GM23338 (cell line): ENCODE measurements around the gene RAP2B. TPM values are rescaled to one million over a fixed set of nuclear protein-coding genes. Genes with fewer than 3 reads are reported as not detected.

ENCODE experiments used
- ATAC-seq: fragments of 200-7000 bp; cut with Tn5 transposase; 3 replicates; pipeline ENCODE4 v1.9.1; 2020
- DNase-seq: peaks from one replicate; pipeline ENCODE4 v3.0.0-alpha.2; 2015; ENCODE audit warnings: low spot score
- H2AFZ ChIP-seq: fragments of 200-600 bp; sonication (generic); 2 replicates; pipeline ENCODE4 v1.8.0; 2016; ENCODE audit warnings: antibody characterized with exemption, mild to moderate bottlenecking, moderate library complexity
- H3F3A ChIP-seq: fragments of 200-600 bp; sonication (generic); replicated peaks from 2 replicates; pipeline ENCODE4 v1.8.0; 2017; ENCODE audit warnings: antibody characterized with exemption, mixed run types, low read depth
- H3K27ac ChIP-seq: fragments of 200-600 bp; sonication (generic); 2 replicates; pipeline ENCODE4 v1.6.1; 2016; ENCODE audit warnings: low read depth
- H3K27me3 ChIP-seq: fragments of 200-600 bp; sonication (generic); 2 replicates; pipeline ENCODE4 v1.8.0; 2016; ENCODE audit warnings: mild to moderate bottlenecking, mixed run types, moderate library complexity; ENCODE audit not compliant: insufficient read depth
- H3K36me3 ChIP-seq: fragments of 200-600 bp; sonication (generic); 2 replicates; pipeline ENCODE4 v1.8.0; 2016; ENCODE audit warnings: mild to moderate bottlenecking; ENCODE audit not compliant: insufficient read depth
- H3K4me1 ChIP-seq: fragments of 200-600 bp; sonication (generic); 2 replicates; pipeline ENCODE4 v1.8.0; 2016; ENCODE audit warnings: mild to moderate bottlenecking, moderate library complexity; ENCODE audit not compliant: insufficient read depth
- H3K4me2 ChIP-seq: fragments of 200-600 bp; sonication (generic); 2 replicates; pipeline ENCODE4 v1.7.1; 2017; ENCODE audit warnings: mixed run types
- H3K4me3 ChIP-seq: fragments of 200-600 bp; sonication (generic); 2 replicates; pipeline ENCODE4 v1.6.1; 2016; ENCODE audit warnings: mixed run types
- H3K79me2 ChIP-seq: fragments of 200-600 bp; sonication (generic); replicated peaks from 2 replicates; pipeline ENCODE4 v1.8.0; 2017; ENCODE audit warnings: mild to moderate bottlenecking; ENCODE audit not compliant: insufficient read depth
- H3K9me2 ChIP-seq: fragments of 200-600 bp; sonication (generic); 2 replicates; pipeline ENCODE4 v1.8.0; 2017; ENCODE audit not compliant: insufficient read depth
- H4K20me1 ChIP-seq: fragments of 200-600 bp; sonication (generic); replicated peaks from 2 replicates; pipeline ENCODE4 v1.8.0; 2017; ENCODE audit warnings: mild to moderate bottlenecking; ENCODE audit not compliant: insufficient read depth
- H3K27ac Mint-ChIP-seq: 2 replicates; pipeline ENCODE4 v1.8.0; 2020; ENCODE audit warnings: inconsistent platforms, mild to moderate bottlenecking, moderate library complexity, mixed read lengths
- H3K27me3 Mint-ChIP-seq: 3 replicates; pipeline ENCODE4 v1.8.0; 2022; ENCODE audit warnings: low read depth, mild to moderate bottlenecking, moderate library complexity, mixed read lengths, inconsistent platforms; ENCODE audit not compliant: insufficient read depth, poor library complexity
- H3K36me3 Mint-ChIP-seq: 3 replicates; pipeline ENCODE4 v1.8.0; 2021; ENCODE audit warnings: low read depth, mild to moderate bottlenecking, inconsistent platforms, moderate library complexity, mixed read lengths
- H3K4me1 Mint-ChIP-seq: 3 replicates; pipeline ENCODE4 v1.8.0; 2020; ENCODE audit warnings: mild to moderate bottlenecking, inconsistent platforms, mixed read lengths
- H3K4me3 Mint-ChIP-seq: 3 replicates; pipeline ENCODE4 v1.8.0; 2021; ENCODE audit warnings: moderate library complexity, mild to moderate bottlenecking, inconsistent platforms, mixed read lengths
- H3K9me3 Mint-ChIP-seq: 3 replicates; pipeline ENCODE4 v1.8.0; 2020; ENCODE audit warnings: moderate library complexity, mild to moderate bottlenecking, inconsistent platforms, mixed read lengths
- CREB1 ChIP-seq: fragments of 250-450 bp; sonication (Bioruptor Pico); IDR thresholded peaks from 2 replicates; pipeline ENCODE4 v1.5.0; 2020; ENCODE audit warnings: low read depth, mild to moderate bottlenecking, moderate library complexity
- EZH2 ChIP-seq: fragments of 200-600 bp; sonication (generic); IDR thresholded peaks from one replicate; pipeline ENCODE4 v1.8.0; 2017; ENCODE audit warnings: antibody characterized with exemption, mild to moderate bottlenecking, low read depth; ENCODE audit not compliant: unreplicated experiment
- EZH2phosphoT487 ChIP-seq: fragments of 200-600 bp; sonication (generic); IDR thresholded peaks from one replicate; pipeline ENCODE4 v1.8.1; 2018; ENCODE audit warnings: antibody characterized with exemption; ENCODE audit not compliant: unreplicated experiment
- ZNF462 ChIP-seq: fragments of 250-450 bp; sonication (Bioruptor Pico); IDR thresholded peaks from 2 replicates; pipeline ENCODE4 v1.5.0; 2020; ENCODE audit warnings: mild to moderate bottlenecking, moderate library complexity
- polyA plus RNA-seq: library from polyadenylated mRNA; unstranded; fragments of >200 nt; fragmentation: Nextera tagmentation; extraction: Ambion mirVana; gene quantifications from 2 replicates; pipeline ENCODE4 v1.2.1, GENCODE V29; 2016
- total RNA-seq: library from RNA; depleted of rRNA; stranded (reverse); fragments of >200 nt; shearing (Covaris generic); gene quantifications from 2 replicates; pipeline ENCODE4 v1.2.3, GENCODE V29; 2014

The RAP2B gene
- total and polyA plus RNA-seq, 2 experiments from 2014 or later: 22.5 to 24.0 TPM

GRCh38 chr3:153159771-153160397, 2.1 kb upstream of the RAP2B start:
- H3K4me2 ChIP-seq: peak overlapping the region; percentile 69
- no peaks in the 10 kb centered on the region for H3K9me3 Mint-ChIP-seq
- peak overlapping the region; percentile 96 for H3K27ac Mint-ChIP-seq
- peaks cover 12% of the 10 kb centered on the region for H3K27me3 Mint-ChIP-seq
- peak overlapping the region; percentile 98 for H3K4me3 Mint-ChIP-seq
- 0 out of 2 replicates have a peak overlapping the region, but pooled peaks have one; percentile 55 for H3K27ac ChIP-seq
- no peaks in the 10 kb centered on the region for H3K9me2 ChIP-seq
- peaks cover 11% of the 10 kb centered on the region for H3K4me1 ChIP-seq
- H3K4me3 ChIP-seq: peak overlapping the region; percentile 53
- peaks cover 7% of the 10 kb centered on the region; the same call in 1 of the 2 replicates for H3F3A ChIP-seq
- H2AFZ ChIP-seq: peak overlapping the region; percentile 28
- peaks cover 3% of the 10 kb centered on the region; the same call in 1 of the 3 replicates for H3K36me3 Mint-ChIP-seq
- H3K27me3 ChIP-seq: peaks cover 7% of the 10 kb centered on the region; the same call in 1 of the 2 replicates
- no peak for ATAC-seq
- DNase-seq: no peak
- TF ChIP-seq EZH2: no peak
- no peak for TF ChIP-seq CREB1 (CRISPR knock-in tag)
- peaks cover 26% of the 10 kb centered on the region for H3K79me2 ChIP-seq
- no peaks in the 10 kb centered on the region for H3K36me3 ChIP-seq
- H4K20me1 ChIP-seq: peaks cover 18% of the 10 kb centered on the region
- peaks cover 21% of the 10 kb centered on the region for H3K4me1 Mint-ChIP-seq

- H3K36me3 Mint-ChIP-seq: peaks cover 5% of the 10 kb centered on the region; the same call in 1 of the 3 replicates
- no peaks in the 10 kb centered on the region for H3K9me2 ChIP-seq
- ATAC-seq: peak; percentile 34
- peaks cover 7% of the 10 kb centered on the region; the same call in 1 of the 2 replicates for H3F3A ChIP-seq
- peak overlapping the region; percentile 96 for H3K27ac Mint-ChIP-seq
- no peaks in the 10 kb centered on the region for H3K9me3 Mint-ChIP-seq
- H4K20me1 ChIP-seq: peaks cover 24% of the 10 kb centered on the region
- H3K4me2 ChIP-seq: peak overlapping the region; percentile 69
- H3K27me3 ChIP-seq: peaks cover 7% of the 10 kb centered on the region; the same call in 1 of the 2 replicates
- H3K36me3 ChIP-seq: no peaks in the 10 kb centered on the region
- H3K4me3 ChIP-seq: peak overlapping the region; percentile 53
- H2AFZ ChIP-seq: peak overlapping the region; percentile 28
- peaks cover 18% of the 10 kb centered on the region for H3K4me1 ChIP-seq
- peaks cover 12% of the 10 kb centered on the region for H3K27me3 Mint-ChIP-seq
- H3K79me2 ChIP-seq: peaks cover 34% of the 10 kb centered on the region
- TF ChIP-seq ZNF462 (CRISPR knock-in tag) (no peak), CREB1 (CRISPR knock-in tag) (peak; percentile 23; the same call in 1 of the 2 replicates), EZH2phosphoT487 (no peak)
- 0 out of 2 replicates have a peak overlapping the region, but pooled peaks have one; percentile 61 for H3K27ac ChIP-seq
- DNase-seq: peak; percentile 87
- H3K4me1 Mint-ChIP-seq: peaks cover 28% of the 10 kb centered on the region
- H3K4me3 Mint-ChIP-seq: peak overlapping the region; percentile 98
Measured at GRCh38 chr3:153160451-153161137, 1.4 kb upstream of the RAP2B start.
